ENCODE measurements around the gene UBASH3B. TPM values are rescaled to one million over a fixed set of nuclear protein-coding genes. Genes with fewer than 3 reads are reported as not detected.

Gene UBASH3B
- polyA plus RNA-seq, 3 donors: 8.0 to 8.7 (median 8.3) TPM

DNA sequence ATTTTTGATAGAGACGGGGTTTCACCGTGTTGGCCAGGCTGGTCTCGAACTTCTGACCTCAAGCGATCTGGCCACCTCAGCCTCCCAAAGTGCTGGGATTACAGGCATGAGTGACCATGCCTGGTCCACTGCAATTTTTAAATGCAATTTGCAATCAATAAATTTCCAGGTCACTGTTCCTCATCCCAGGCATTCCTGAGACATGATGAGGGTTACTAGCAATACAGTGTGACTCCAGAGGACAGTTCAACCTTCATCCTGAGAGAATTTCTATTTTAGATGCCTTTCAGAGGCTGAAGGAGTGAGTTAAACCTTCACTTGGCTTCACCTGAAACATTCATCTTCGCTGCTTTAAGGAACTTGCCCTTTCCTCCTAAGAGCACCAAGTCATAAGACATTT lies 9.7 kb upstream of the UBASH3B start:
- DNase-seq: no peak

DNA sequence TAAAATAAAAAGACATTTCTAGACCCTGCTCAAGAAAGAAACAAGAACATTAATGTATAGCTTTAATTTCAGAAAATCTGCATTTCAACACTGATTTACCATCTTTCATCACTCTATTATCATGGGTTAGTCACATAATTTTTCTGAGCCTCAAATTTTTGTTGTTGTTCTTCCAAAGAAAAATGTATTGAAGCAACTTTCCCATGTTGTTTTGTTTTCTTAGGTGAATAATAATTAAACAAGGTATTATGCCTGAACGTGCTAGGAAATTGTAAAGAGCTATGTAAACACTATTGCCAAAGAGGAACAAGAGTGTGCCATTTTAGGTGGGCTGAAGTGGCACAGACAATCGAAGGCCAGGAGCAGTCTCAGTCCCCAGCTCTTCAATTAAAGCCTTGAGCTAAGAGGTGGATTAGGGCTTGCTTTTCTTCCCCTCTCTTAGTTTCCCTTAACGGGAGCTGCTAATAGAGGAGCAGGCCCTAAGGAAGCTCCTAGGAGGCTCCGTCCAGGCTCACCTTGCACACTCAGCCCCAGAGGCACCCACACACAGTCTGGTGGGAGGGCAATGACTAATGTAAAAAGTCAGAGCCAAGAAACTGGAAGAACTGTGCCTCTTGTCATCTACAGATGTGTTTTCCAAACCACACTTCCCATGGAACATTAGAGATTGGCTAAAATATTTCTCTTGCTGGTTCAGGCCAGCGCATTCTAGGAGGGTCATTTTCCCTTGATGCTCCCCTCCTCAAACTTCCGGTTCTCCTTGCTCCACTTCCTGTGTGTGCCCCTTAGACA lies 8.8 kb upstream of the UBASH3B start:
- DNase-seq: no peak

DNA sequence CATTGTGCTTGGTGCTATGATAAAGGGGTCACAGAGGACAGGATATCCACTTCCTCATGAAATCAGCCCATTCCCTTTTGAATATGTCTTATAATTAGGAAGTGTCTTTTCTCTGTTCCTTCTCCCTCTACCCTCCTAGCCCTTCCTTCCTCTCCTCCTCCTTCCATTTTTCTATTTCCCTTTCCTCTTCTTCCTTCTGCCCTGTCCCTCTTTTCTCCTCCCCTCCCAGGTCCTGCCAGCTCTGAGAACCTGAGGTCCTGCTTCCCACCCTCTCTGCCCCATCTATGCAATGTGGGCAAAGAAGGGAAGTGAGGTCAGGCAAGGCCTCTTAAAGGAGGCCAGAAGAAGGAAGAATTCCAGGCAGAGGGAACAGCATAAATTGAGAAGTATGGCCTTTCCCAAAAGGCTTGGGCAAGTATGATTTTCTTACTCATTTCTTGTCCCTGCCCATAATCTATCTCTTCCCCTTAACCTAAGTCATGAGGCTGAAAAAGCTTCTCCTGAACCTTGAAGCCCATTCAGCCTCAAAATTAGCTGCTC lies 7.7 kb upstream of the UBASH3B start:
- DNase-seq: no peak

DNA sequence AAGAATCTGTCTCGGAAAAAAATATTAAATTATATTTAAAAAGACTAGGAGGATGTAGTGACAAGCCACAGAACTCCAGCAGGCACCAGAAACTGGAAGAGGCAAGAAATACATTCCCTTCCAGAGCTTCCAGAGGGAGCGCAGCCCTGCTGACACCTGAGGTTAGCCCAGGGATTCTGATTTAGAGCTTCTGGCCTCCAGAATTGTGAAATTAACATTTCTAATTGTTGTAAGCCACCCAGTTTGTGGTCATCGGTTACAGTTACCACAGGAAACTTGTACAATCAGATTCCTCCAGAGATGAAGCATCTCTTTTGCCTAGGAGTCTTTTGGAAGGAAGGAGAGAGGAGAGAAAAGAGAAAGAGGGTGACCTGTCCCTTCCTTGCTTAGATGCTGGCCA lies 6.4 kb upstream of the UBASH3B start:
- no peak for DNase-seq

DNA sequence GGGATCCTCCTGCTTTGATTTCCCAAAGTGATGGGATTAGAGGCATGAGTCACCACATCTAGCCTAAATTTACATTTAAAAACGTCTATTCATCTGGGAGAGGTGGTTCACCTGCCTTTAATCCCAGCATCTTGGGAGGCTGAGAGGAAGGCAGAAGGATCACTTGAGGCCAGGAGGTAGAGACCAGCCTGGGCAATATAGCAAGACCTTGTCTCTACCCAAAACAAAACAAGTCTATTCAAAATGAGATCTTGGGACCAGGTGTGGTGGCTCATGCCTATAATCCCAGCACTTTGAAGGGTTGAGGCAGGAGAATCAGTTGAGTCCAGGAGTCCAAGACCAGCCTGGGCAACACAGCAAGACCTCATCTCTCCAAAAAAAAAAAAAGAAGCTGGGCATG lies 4.9 kb upstream of the UBASH3B start:
- no peak for DNase-seq

DNA sequence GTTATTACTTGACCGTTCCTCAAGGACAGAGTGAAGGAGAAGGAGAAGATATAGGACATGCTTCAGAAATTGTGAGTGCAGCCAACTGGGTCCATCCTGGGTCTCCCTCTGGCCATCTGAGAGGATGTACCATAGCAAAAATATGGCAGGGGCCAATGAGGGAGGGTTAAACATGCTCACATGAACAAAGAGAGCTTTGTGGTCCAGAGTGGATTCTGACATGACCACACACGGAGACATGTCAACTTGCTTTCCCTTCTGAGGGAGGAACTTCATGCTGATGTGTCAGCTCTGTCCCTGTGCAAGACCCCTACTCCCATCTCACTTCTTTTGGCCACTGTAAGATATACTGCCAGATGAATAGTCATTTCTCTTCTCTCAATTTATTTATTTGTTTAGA lies 3.0 kb upstream of the UBASH3B start:
- DNase-seq: no peak

DNA sequence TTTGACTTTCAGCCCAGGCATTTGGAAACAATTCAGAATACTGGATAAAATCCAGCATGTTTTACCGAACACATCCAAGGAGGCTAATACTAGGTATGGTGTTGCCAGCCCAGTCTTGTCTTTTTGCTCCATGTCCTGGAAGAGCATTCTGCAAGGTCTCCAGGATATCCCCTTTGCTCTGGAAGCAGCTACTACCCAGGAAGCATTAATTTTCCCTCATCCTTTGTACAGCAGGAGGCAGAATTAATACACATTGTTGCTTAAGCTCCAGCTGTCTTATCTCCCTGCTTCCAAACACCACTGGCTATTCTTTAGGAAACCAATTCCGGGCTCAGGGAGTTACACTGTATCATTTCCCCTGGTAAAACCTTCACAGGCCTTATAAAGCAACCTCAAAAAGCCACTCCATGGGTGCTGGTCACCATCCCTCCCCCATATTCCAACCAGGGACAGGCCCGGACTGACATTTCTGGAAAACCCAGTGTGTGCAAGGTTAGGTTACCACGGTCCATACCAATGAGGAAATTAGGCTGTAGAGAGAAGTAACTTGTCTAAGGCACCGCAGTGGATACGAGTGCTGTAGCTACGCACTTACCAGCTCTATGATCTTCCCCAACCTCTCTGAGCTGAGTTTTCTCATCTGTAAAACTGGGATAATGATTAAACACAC lies 1.5 kb upstream of the UBASH3B start:
- DNase-seq: no peak

DNA sequence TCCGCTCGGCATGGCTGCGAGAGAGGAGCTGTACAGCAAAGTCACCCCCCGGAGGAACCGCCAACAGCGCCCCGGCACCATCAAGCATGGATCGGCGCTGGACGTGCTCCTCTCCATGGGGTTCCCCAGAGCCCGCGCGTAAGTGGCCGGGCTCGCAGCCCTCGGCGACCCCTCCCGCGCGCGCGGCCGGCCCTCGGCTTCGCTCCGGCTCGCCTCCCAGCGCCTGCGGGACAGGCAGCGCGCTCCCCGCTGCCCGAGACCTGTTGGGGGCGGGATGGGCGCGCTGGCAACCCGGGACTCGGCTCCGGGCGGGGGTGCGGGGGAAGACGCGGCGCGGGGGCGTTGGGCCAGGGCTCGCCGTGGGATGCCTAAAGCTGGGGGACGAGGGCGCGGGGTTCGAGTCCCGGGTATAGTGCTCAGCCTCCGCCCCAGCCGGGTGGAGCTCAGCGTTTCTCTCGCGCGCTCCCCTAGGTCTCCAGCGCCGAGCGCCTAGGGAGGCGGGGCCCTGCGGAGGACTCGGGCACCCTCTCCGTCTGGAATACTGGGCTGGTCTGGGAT lies 630 bp downstream of the UBASH3B start:
- DNase-seq: peak; percentile 70

DNA sequence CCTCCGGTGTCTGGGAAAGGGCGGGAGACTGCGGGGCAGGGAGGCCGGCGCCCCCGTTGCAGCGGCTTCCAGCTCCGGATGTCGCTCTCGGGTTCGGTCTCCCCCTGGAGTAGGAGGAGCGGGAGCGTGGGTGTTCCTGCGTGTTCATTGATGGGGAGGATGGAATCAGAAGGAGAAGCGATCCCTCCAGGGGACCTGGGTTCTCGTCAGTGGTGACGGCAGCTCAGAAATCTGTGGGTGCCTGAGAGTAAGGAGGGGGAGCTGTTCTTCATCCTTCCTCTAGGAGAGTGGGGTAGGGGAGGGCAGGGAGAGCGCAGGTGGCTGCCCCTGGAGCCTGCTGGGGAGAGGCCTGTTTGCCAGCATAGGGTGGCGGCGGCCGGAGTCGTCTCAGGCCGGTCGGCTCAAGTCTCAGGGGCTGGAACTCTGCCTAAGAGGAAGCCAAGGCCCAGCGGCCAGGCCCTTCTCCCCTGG lies 1.1 kb downstream of the UBASH3B start:
- DNase-seq: no peak

DNA sequence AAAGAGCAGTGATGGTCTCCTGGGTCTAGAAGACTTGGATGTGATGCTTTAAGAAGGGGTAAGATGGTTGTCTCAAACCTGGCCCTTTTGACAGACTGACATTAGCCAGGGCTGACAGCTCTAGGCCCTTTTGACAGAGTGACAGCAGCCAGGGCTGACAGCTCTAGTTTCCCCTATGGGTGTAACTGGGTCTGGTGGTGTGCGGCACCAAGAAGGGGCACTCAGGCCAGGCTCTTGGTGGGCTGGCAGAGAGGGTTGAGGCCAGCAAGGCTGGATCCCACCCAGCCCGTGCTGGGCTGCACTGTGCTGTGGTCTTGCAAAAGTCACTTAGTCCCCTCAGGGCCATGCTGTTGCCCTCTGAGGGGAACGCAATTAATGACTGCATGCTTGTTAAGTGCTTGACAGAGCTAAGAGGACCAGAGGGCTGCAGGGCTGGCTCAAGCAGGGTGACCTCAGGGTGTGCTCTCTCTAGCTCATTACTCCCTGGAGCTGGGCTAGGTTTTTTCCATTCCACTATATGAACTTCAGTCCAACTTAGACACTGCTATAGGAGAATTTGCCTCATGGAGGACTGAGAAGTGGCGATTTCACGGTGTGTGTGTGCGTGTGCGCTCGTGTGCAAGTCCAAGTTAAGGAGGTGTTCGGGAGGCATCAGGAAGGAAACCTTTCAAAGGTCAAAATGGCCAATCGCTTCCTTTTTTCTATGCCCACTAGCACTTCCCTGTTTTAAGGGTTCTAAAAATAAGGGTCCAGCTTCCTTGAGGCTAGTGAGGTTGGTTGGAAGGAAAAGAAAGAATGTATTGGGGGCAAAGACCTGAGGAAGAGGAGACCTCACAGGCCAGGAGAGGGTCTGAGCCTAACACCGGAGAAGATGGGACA lies 4.4 kb downstream of the UBASH3B start:
- no peak for DNase-seq

DNA sequence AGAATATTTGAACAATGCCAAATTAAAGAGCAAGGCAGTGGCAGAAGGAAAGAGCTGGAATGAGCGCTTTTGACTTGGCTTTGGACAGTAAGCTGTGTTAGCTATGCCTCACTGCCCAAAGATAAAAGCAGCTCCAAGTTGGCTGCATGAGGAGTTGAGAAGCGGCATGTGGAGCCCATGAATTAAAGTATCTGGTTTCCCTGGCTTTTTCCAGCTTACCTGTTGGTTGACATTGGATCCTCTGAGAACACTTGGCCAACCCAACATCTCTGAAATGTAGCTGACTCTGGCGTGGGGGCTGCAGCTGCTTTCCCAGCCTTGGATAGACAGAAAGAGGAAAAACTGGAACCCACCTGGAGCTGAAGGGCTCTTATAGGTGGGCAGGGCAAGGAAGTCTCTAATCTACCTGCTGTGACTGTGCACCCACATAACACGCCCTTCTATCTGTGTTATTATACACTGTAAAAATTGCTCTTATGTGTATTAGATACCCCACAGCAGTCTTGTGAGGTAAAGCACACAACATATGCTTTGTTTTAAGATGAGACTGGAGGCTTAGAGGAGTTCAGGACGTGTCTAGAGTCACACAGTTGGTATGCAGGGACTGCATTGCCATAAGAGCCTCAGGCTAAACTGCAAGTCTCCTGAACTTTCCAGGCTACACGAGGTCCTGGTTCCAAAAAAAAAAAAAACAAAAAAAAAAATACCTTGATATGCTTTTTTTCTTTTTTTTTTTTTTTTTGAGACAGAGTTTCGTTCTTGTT lies 5.8 kb downstream of the UBASH3B start:
- peak; percentile 73 for DNase-seq

DNA sequence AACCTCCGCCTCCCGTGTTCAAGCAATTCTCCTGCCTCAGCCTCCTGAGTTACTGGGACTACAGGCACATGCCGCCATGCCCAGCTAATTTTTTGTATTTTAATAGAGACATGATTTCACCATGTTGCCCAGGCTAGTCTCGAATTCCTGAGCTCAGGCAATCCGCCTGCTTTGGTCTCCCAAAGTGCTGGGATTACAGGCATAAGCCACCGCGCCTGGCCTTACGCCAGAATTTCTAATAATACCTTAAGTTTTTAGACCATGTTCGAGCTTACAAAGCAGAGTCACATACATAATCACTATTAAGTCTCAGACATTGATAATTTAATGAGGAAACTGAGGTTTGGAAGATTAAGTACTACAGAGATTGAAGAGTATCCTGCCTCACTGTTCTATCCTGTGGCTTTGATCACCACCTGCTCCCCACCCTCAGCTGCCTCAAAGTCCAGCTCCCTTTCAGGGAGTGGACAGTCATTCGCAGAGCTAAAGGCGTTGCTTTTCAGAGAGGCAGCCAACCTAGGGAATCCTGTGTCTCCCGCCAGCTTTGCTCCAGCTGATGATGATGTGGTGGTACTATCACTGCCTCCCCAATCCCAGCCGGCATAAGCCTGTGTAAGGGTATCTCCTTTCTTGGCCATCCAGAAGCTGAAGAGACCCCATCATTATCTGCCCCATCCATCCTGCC lies 7.7 kb downstream of the UBASH3B start:
- no peak for DNase-seq

DNA sequence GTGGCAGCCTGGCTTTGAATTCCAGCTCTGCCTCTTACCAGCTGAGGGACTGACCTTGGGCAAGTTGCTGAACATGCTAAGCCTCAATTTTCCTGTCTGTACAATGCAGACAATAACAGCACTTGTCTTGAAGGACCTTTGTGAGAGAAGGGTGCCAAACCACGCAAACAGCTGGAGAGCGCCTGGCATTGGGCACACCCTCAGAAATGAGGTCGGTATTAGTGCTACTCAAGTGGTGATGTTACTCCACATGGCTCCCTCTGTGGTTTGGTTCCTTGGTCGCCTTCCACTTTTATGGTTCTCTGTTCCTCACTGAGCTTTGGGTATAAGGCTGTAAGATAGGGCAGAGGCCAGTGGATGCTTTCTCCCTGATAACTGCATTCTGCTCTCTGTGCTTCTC lies 8.2 kb downstream of the UBASH3B start:
- no peak for DNase-seq

DNA sequence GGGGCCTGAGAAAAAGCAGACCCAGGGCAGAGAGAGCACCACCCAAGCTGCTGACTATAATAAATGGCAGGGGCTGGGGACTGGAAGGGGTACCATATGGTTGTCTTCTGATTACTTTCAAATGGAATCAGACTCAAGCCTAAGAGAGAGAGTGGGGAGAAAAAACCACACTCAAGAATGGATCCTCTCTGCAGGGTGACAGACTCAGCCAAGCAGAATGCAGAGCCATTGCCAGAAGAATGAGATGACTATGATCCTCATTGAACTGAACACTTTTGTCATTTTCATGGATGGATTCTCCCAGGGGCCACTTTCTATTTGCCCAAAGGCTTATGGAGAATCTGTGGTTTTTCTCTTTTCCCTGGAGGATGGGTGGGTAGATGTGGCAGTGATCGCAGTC lies 8.7 kb downstream of the UBASH3B start:
- DNase-seq: no peak

DNA sequence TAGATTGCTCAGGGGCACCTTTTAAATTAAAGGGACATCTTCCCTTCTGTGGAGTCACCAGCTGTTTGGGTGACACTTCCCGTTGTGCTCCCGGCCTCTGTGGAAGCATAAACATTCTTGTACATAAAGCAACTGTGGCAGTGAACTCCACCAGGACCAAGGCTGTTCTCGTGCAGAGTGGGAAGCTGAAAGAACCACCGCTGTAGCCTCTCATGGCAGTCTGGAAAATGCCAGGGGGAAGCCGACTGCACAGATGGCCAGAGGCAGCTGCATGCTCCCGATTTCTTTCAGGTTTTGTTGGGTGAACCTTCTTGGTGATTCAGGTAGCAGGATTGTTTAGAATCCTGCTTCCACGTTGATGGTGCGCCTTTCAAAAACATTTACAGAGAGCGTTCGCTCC lies 10.3 kb downstream of the UBASH3B start:
- DNase-seq: no peak

DNA sequence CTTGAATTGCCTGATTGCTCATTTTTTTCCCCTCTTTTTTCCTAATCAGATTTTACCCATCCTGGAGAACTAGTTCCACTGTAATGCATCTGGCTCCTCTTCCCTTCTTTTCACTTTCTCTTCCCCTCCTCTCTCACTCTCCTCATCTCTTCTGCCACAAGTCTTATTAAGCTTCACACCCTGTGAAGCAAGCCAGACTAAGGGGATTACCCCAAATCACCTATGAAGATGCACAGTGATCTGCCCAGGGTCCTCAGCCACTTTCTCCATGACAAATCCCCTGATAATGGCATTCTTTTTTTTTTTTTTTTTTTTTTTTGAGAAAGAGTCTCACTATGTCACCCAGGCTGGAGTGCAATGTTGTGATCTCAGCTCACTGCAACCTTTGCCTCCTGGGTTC lies 11.2 kb downstream of the UBASH3B start:
- no peak for DNase-seq

DNA sequence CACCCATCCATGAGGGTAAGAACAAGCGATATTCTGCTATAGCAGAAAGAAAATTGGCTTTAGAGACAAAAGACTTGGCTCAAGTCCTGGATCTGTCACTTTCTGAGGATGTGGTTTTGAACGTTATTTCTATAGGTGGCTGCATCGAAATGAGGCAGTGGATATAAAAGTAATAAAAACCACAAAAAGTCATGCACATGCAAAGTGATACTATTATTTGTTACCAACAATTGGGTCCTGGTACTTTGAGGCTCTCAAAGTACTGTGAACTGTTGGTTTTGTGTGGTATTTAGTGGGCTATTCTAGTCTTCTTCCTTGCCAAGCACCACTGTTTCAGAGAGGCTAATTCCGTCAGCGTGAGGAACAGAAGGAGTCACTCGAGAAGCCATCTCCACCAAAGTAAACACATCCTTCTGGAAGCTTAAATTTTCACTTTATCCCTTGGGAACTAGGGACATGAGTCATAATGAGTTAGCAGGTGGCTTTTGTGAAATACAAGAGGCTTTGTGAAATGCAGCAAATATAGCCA lies 13.1 kb downstream of the UBASH3B start:
- DNase-seq: no peak

DNA sequence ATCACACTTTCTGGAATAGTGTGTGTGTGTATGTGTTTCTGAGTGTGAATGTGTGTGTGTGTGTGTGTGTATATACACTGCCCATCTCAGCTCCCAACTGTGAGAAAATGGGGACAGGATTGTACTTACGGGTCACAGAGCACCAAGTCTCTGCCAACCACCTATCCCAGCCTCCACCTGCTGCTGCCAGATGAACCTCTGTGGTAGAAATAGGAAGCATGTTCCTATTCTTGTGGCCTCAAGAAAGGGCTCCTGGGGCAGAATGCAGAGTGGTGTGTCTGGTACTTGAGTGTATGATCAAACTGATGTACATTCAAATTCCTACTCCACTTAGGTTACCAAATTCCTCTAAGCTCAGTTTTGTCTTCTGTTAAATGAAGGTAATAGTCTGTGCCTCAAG lies 14.6 kb downstream of the UBASH3B start:
- no peak for DNase-seq

DNA sequence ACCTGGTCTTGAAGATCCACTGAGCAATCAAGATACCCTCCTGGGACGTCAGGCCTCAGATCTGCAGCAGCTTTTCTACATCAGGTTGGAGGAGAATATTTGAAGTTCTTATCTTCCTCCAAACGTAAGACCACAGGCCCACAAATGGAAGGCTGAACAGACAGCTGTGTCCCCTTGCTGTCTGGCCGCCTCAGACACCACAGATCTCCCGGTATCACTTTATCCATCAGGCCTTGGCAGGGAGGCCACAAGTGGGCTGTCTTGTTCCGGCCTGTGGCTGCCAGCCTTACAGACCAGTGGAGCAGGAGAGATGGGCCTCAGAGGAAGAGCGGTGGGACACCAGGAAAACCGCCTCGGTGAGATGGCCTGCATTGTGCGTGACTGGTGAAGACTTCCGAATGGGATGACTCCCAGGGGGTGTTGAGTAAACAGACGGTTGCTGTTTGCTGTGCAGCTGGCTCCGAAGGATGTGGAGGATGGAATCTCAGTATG lies 15.9 kb downstream of the UBASH3B start:
- DNase-seq: no peak

DNA sequence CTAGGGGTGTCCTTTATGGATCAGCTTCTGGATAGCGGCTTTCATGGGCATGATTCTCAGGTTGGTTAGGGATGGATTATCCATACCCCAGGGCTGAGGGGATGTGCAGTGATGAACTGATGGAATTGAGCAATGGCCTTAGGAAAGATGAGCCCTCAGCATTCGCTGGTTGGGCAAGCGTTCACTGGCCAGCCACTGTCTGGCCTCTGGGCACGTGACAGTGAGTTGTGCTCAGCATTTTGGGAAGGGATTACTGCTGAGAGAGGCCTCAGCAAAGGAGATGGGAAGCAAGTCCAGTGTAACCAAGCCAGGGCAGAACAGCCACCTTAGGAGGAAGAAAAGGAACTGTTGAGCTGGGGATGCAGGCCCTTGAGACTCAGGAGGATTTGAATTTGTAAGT lies 17.4 kb downstream of the UBASH3B start:
- no peak for DNase-seq
